ENCODE results near the gene ZNF101. TPM values are rescaled to one million over a fixed set of nuclear protein-coding genes. Genes with fewer than 3 reads are reported as not detected.
"Not testable (repeated sequence)": the region's sequence is repeated elsewhere in the genome, so short reads cannot be mapped to it uniquely, and the experiment has no call there.

Gene ZNF101
- total RNA-seq, 1 donor from 2014 or later, result 6.2 TPM

GRCh38 chr19:19691683-19692082, 23.0 kb downstream of the ZNF101 start:
- no peak for DNase-seq (ENCODE audit: low spot score)
- H3K4me3 Mint-ChIP-seq (ENCODE audit: unreplicated experiment), result no peak overlapping the region
- peaks cover 3% of the 10 kb centered on the region for H3K9me3 Mint-ChIP-seq (ENCODE audit: low read depth)
- no peaks in the 10 kb centered on the region for H3K4me1 Mint-ChIP-seq (ENCODE audit: low read depth)
- H3K36me3 Mint-ChIP-seq (ENCODE audit: low read depth), result peaks cover 4% of the 10 kb centered on the region
- no peak for TF ChIP-seq CTCF (IDR thresholded peaks at IDR 0.05)
- H3K27me3 Mint-ChIP-seq (ENCODE audit: low read depth), result no peaks in the 10 kb centered on the region
- no peak overlapping the region for H3K27ac Mint-ChIP-seq (ENCODE audit: unreplicated experiment)

- no peak overlapping the region for H3K4me3 Mint-ChIP-seq (ENCODE audit: unreplicated experiment)
- H3K4me1 Mint-ChIP-seq (ENCODE audit: low read depth), result no peaks in the 10 kb centered on the region
- no peak for TF ChIP-seq CTCF (IDR thresholded peaks at IDR 0.05)
- peaks cover 25% of the 10 kb centered on the region for H3K9me3 Mint-ChIP-seq (ENCODE audit: low read depth)
- no peak overlapping the region for H3K27ac Mint-ChIP-seq (ENCODE audit: unreplicated experiment)
- peaks cover 15% of the 10 kb centered on the region for H3K36me3 Mint-ChIP-seq (ENCODE audit: low read depth)
- DNase-seq (ENCODE audit: low spot score), result no peak
- H3K27me3 Mint-ChIP-seq (ENCODE audit: low read depth), result no peaks in the 10 kb centered on the region
These were observed 27.7 kb downstream of the ZNF101 start for GRCh38 chr19:19696386-19696785.

GRCh38 chr19:19697589-19697988, 28.9 kb downstream of the ZNF101 start:
- Mint-ChIP-seq H3K36me3 (ENCODE audit: low read depth) (peaks cover 16% of the 10 kb centered on the region), H3K4me1 (ENCODE audit: low read depth) (no peaks in the 10 kb centered on the region), H3K27me3 (ENCODE audit: low read depth) (no peaks in the 10 kb centered on the region), H3K27ac (ENCODE audit: unreplicated experiment) (no peak overlapping the region), H3K4me3 (ENCODE audit: unreplicated experiment) (no peak overlapping the region), H3K9me3 (ENCODE audit: low read depth) (peaks cover 27% of the 10 kb centered on the region)
- TF ChIP-seq CTCF (IDR thresholded peaks at IDR 0.05), result no peak
- DNase-seq (ENCODE audit: low spot score), result no peak

DNA sequence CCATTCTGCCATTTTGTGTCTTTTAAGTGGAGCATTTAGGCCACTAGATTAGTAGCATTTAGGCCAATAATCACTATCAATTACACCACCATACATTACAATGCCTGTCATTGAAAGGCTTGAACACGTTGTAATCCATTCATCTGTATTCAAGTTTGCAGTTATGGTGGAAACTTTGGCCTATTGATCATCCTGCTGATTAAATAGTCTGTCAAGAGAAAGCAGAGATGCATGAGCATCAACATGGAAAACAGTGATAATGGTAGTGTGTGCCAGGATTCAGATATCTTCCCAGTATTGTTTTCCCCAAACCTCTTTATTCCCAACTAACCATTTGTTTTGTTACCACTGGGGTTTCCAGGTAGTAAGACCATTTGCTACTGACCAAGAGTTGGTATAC, 31.9 kb downstream of the ZNF101 start:
- not testable (repeated sequence) for DNase-seq (ENCODE audit: low spot score); H3K4me3 Mint-ChIP-seq (ENCODE audit: unreplicated experiment); H3K27me3 Mint-ChIP-seq (ENCODE audit: low read depth); H3K27ac Mint-ChIP-seq (ENCODE audit: unreplicated experiment); H3K4me1 Mint-ChIP-seq (ENCODE audit: low read depth)
- Mint-ChIP-seq H3K9me3 (ENCODE audit: low read depth) (peaks cover 43% of the 10 kb centered on the region), H3K36me3 (ENCODE audit: low read depth) (peaks cover 35% of the 10 kb centered on the region)

GRCh38 chr19:19704836-19705235, 36.2 kb downstream of the ZNF101 start:
- H3K4me3 Mint-ChIP-seq (ENCODE audit: unreplicated experiment), result no peak overlapping the region
- H3K27me3 Mint-ChIP-seq (ENCODE audit: low read depth), result no peaks in the 10 kb centered on the region
- H3K4me1 Mint-ChIP-seq (ENCODE audit: low read depth), result no peaks in the 10 kb centered on the region
- no peak for DNase-seq (ENCODE audit: low spot score)
- no peak overlapping the region for H3K27ac Mint-ChIP-seq (ENCODE audit: unreplicated experiment)
- no peak for TF ChIP-seq CTCF (IDR thresholded peaks at IDR 0.05)
- peaks cover 63% of the 10 kb centered on the region for H3K36me3 Mint-ChIP-seq (ENCODE audit: low read depth)
- peaks cover 63% of the 10 kb centered on the region for H3K9me3 Mint-ChIP-seq (ENCODE audit: low read depth)

DNA sequence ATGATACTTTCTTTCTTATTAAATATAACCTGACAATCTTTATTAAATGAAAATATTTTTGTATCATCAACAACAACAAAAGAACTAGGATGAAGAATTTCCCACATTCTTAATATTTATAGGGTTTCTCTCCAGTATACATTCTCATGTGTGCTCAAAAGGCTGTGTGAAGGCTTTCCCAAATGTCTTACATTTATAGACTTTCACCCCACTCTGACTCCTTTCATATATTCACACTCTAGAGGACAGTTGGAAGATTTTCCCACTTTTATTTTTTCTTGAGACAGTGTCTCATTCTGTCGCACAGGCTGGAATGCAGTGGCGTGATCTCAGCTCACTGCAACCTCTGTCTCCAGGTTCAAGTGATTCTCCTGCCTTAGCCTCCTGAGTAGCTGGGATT, 41.9 kb downstream of the ZNF101 start:
- Mint-ChIP-seq H3K4me3 (ENCODE audit: unreplicated experiment) (no peak overlapping the region), H3K27ac (ENCODE audit: unreplicated experiment) (no peak overlapping the region), H3K9me3 (ENCODE audit: low read depth) (peaks cover 69% of the 10 kb centered on the region)

More for the DNA sequence above, 41.9 kb downstream of the ZNF101 start:
- no peak for DNase-seq (ENCODE audit: low spot score)
- H3K27me3 Mint-ChIP-seq (ENCODE audit: low read depth), result no peaks in the 10 kb centered on the region
- no peak for TF ChIP-seq CTCF (IDR thresholded peaks at IDR 0.05)
- H3K4me1 Mint-ChIP-seq (ENCODE audit: low read depth), result no peaks in the 10 kb centered on the region
- peaks cover 76% of the 10 kb centered on the region for H3K36me3 Mint-ChIP-seq (ENCODE audit: low read depth)

Data from chondrocyte (in vitro differentiated cells).